DMS153 treated with DMSO at 0.1 percent for 48 hours (cell line): Measurements from ENCODE around the gene TMEM175.

Experiments used
- DNase-seq: peaks from one replicate; lab custom pipeline; 2025; ENCODE audit not compliant: unreplicated experiment; lab: John Stamatoyannopoulos, UW

Gene TMEM175

DNA sequence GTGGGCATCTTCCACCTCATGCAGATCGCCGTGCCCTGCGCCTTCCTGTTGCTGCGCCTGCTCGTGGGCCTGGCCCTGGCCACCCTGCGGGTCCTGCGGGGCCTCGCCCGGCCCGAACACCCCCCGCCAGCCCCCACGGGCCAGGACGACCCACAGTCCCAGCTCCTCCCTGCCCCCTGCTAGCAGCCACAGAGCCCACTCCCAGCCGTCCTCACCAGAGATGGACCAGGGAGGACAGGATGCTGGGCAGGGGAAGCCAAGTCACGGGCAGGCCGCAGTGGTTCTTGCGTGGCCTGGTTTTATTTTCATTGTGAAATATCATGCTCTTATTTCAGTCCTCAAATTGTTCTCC lies 26.0 kb downstream of the TMEM175 start:
- DNase-seq, result no peak

- no peak for DNase-seq
These were observed 26.6 kb downstream of the TMEM175 start for GRCh38 chr4:958696-959337.

- no peak for DNase-seq
These were observed 27.3 kb downstream of the TMEM175 start for GRCh38 chr4:959338-960139.

GRCh38 chr4:960140-960635 lies 27.9 kb downstream of the TMEM175 start:
- DNase-seq, result no peak

DNA sequence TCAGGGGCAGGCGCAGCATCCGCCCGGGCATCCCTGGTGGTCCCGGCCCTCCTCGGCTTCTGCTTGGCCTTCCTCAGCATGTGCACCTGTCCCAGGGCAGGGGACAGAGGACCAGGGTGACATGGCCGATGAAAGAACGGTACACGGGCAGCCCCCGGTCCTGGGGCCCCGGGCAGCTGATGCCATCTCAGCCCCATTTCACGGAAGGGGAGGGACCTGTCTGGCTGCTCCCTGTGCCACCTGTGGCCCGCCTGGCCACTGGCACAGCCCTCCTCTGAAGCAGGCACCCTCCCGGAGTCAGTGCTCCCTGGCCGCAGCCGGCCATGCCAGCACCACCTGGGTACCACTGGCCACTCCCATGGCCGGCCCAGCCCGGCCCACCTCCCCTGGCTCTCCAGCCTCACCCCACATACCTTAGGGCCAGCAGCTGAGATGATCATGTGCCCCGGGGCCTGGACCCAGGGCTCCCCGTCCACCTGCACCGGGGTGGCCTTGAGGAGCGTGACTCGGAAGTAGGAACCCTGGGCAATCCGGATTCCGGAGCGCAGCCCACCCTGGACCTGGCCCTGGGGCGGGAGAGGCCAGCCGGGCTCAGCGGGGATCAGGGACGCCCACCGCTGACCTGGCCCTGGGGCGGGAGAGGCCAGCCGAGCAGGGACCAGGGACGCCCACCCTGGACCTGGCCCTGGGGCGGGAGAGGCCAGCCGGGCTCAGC lies 28.5 kb downstream of the TMEM175 start:
- DNase-seq, result no peak

GRCh38 chr4:961351-962230 lies 29.3 kb downstream of the TMEM175 start:
- no peak for DNase-seq

DNA sequence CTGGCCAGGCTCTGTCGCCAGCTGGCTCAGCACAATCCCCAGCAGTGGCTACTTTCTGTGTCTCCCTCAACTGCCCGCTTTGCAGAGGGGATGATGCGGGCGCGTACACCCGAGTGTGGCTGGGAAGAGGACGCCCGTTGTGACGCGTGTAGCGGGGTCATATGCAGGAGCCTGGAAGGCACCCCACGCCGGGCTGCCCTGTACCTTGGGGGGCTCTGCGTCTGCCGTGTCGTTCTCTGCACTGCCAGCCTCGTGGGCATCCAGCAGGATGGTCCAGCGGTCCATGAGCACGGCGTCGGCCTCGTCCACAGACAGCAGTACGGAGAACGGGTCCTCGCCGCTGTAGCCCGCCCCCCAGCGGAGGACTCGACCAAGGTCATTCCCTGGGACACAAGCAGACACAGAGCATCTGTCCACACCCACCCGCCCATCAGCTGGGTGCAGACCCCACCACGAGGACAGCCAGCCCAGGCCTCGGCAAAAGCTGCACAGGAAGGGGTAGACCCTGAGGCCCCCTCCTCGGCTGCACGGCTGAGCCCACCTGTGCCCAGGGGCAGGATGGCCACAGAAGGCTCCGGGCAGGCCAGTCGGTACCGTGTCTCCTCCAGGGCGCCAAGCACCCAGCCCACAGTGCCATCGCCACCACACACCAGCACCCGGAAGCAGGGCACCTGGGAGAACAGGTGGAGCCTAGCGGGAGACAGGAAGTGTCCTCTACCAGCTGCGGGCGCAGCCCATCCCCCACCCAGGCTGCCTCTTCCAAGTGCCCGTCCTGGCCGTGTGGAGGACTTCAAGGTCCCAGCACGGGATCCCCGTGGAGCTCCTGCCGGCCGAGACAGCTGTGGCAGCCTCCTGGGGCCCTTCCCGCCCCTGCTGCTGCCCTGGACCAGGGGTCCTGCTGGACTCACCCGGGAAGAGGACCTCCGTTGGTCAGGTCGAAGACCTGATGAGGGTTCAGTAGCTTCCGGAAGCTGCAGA lies 30.3 kb downstream of the TMEM175 start:
- peak; percentile 25 for DNase-seq

DNA sequence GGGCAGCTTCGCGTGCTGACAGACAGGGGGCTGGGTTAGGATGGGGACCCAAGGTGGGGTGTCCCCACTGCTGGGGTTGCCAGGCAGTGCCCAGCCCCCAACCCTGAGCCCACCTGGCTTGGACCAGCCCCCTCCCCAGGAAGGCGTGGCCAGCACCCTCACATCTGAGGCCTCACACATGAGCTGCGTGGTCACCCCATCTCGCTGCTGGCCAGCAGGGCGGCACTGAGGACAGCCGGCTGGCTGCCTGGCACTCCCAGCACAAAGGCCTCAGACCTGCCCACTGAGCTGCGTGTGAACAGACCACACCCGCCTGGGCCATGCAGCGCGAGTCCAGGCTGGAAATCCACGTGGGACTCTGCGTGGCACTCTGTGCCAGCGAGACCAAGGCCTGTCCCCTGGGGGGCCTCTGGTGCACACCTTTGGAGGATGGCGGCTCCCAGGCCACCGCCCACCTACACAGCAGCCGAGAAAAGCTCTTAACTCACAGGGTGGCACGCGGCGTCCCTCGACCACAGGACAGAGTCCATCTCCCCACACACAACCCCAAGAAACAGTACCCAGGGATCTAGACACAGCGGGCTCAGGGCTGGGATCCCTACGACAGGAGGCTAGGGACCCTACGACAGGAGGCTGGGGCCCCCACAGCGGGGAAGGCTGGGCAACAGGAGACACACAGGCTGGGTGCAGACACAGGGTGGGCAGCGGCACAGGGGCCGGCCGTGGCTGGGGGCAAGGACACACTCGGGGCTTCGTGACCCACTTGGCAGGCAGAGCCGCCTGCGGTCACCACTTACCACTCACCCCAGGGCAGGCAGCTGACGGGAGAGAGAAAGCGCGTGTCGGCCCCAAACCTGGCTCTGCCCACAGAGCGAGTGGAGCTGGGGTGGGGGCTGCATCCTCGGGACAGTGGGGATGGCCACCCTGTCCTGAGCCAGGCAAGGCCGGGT lies 31.3 kb downstream of the TMEM175 start:
- no peak for DNase-seq

DNA sequence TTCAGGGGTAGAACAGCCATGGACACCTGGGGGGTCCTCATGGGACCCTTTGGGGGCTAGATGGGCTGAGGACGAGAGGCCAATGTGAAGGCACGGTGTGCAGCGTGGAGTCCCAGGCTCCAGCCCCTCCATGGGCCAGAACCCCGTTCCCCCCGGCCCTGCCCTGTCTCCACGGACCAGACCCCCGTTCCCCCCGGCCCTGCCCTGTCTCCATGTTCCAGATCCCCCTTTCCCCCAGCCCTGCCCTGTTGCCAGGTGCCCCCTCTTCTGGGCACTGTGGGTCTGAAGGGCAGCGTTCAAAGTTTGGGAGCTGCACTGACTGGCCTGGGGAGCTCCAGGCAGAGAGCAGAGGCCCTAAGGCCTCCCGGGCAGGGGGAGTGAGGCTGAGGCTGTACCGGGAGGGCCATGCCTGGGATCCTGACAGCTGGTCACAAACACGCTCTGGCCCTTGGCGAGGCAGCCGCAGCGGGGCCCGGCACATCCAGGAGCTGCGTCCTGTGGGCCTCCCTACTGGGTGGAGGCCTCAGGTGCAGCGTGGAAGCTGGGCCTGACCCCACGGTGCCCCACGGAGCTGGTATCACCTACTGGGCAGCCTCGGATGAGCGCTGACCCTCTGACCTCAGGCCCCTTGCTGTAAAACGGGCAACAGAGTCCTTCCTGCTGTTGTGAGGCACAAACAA lies 32.2 kb downstream of the TMEM175 start:
- DNase-seq, result no peak

DNA sequence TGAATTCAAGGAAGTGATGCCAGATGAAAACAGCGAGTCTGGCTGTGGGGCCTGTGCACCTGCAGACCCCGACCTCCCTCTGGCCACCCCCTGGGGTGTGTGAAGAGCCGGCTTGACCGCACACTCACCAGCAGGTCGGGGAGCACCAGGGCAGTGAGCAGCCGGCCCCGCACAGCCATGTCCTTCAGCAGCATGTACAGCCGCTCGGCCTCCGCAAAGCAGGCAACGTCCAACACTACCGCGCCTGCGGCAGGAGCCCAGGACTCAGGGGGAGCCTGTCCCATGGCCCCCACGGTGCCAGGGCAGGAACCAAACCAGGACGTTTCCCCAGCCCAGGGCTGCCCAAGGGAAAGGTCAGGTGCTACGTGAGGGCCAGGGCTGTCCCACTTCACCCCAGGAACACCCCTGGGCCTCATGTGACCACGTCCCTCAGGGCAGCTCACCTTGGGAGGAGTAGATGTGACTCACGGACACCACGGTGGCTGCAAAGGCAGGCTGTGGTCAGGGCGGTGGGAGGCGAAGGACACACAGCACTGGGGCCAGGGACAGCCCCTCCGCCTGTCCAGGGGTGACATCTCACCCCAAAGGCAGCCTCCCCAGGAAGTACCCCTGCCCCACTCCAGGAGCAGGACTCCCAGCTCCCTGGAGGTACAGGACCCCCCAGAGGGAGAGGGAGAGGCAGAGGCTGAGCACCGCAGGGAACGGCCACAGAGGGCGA lies 32.9 kb downstream of the TMEM175 start:
- DNase-seq, result no peak

DNA sequence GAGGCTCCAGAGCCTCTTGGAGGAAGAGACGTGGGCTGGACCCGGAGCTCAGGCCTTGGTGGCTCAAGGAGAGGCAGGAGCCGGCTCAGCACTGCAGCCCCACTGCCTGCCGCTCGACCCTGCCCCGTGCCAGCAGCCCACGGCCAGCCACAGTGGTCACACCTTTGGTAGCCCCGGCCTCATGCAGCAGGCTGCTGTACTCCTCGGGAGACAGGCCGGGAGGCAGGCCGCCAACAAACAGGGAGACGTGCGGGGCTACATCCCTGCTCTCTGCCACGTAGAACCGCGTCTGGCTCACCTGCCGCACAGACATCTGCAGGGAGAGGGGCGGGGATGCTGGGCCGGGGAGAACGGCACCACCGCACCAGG lies 33.5 kb downstream of the TMEM175 start:
- no peak for DNase-seq

DNA sequence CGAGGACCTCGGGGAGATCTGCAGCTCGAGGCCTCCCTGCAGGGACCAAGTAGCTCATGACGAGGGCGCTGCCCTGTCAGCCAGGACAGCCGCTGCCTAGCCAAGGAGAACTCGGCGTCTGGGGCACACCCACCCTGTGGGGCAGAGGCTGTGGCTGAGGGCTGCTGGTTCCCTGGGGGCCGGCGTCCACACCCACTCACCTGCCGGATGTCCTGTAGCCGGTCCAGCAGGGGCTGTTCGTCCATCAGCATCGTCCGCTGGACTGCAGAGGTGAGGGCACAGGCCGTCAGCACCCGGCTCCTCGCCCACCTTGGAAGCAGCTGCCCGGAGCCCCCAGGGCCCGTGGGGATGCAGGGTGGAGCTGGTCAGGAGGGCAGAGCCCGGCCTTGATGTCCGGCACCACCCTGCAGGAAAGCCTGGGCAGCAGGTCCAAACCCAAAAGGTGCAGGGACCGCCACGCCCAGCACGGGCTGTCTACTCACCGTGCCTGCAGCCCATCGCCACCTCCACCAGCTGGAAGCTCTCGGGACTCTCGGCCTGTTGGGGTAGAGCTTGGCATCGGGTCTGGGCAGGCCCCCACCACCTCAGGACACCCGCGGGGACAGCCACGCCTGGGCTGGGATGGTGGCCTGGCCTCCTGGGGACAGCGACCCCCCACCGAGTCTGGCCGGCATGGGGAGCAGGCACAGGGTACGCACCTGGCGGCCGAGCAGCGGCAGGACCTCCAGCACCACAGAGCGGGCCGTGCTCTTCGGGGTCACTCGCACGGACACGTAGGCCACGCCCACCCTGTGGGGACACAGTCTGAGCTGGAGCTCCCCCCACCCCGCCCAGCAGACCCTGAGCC lies 34.2 kb downstream of the TMEM175 start:
- no peak for DNase-seq

DNA sequence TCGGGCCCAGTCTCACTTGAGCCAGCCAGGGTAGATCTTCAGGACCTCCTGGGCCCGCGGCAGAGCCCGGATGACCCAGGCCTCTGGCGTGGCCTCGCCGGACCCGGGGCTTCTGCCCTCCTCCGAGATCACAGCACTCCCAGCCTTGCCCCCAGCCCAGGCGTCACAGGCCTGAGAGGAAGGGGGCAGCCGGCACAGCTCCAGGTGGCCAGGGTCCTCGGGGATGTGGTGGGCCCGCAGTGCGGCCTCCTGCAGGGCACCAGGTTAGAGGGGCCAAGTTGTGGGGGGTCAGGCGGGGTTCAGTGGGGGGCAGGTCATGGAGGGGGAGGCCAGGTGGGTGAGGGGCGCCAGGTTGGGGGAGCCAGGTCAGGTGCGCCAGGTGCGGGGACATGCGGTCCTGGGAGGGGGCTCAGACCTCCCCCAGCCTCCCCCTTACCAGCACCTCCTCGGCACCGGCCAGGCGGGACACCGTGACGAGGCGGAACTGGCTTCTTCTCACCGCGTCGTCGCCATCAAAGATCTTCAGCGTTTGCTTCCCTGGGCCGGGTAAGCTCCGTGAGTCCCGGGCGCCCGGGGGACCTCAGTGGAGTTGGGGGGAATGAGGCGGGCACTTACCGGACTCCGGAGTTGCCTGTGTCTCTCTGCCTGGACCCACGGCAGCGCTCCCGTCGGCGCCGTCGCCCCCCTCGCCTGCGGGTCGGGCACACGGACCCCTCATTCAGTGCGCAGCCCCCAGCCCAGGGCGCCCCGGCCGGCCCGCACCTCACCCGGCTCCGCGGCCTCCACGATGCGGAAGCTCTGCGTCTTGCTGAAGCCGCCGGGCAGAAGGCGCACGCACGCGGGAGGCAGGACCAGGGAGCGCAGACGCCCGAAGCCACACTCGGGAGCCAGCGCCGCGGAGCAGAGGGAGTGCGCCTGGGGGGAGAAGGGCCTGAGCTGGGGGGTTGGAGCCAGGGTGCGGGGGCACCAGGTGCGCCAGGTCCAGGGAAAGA lies 35.1 kb downstream of the TMEM175 start:
- no peak for DNase-seq

DNA sequence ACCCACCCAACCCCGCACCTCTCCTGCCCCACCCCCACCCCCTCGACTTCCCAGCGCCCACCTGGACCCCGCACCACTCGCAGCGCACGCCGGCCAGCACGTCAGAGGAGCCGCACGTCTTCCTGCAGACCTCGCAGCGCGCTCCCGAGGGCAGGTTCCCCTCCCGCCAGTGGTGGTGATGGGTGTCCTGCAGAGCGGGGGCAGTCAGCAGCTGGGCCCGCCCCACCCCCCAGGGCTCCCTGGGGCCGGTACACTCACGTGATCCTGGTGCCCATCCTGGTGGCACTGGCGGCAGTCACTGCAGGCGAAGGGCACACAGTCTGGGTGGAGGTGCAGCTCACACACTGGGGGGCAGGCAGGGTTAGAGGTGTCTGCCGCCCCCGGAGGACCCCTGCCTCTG lies 36.0 kb downstream of the TMEM175 start:
- no peak for DNase-seq

- DNase-seq, result no peak
These were observed 36.5 kb downstream of the TMEM175 start for GRCh38 chr4:968621-969394.
